Chondrocyte (in vitro differentiated cells): ENCODE measurements around the gene SFT2D1. TPM values are rescaled to one million over a fixed set of nuclear protein-coding genes. Genes with fewer than 3 reads are reported as not detected.

ENCODE experiments used
- DNase-seq: peaks from one replicate; pipeline ENCODE4 v3.0.0; 2021; ENCODE audit warnings: mixed read lengths, low spot score
- H3K27ac Mint-ChIP-seq: one replicate; pipeline ENCODE4 v1.8.0; 2021; ENCODE audit warnings: mild to moderate bottlenecking, moderate library complexity, mixed read lengths; ENCODE audit not compliant: unreplicated experiment
- H3K27me3 Mint-ChIP-seq: 2 replicates; pipeline ENCODE4 v1.8.0; 2021; ENCODE audit warnings: low read depth, mixed read lengths
- H3K36me3 Mint-ChIP-seq: 2 replicates; pipeline ENCODE4 v1.8.0; 2021; ENCODE audit warnings: low read depth, mixed read lengths
- H3K4me1 Mint-ChIP-seq: 2 replicates; pipeline ENCODE4 v1.8.0; 2021; ENCODE audit warnings: low read depth, mild to moderate bottlenecking, mixed read lengths
- H3K4me3 Mint-ChIP-seq: one replicate; pipeline ENCODE4 v1.8.0; 2021; ENCODE audit warnings: mild to moderate bottlenecking, moderate library complexity, mixed read lengths; ENCODE audit not compliant: unreplicated experiment
- H3K9me3 Mint-ChIP-seq: 2 replicates; pipeline ENCODE4 v1.8.0; 2021; ENCODE audit warnings: low read depth, mixed read lengths
- total RNA-seq: library from RNA; stranded (reverse); gene quantifications from 3 replicates; pipeline ENCODE4 v1.2.1, GENCODE V29; 2021
- TF ChIP-seq, protein P1 (sequence below): fragments of 200-600 bp; sonication (generic); IDR thresholded peaks from 2 replicates; pipeline ENCODE4 v1.5.0; 2021; ENCODE audit warnings: antibody characterized with exemption, mild to moderate bottlenecking, moderate library complexity

Gene SFT2D1
- total RNA-seq, 1 donor from 2014 or later = 30.0 TPM

DNA sequence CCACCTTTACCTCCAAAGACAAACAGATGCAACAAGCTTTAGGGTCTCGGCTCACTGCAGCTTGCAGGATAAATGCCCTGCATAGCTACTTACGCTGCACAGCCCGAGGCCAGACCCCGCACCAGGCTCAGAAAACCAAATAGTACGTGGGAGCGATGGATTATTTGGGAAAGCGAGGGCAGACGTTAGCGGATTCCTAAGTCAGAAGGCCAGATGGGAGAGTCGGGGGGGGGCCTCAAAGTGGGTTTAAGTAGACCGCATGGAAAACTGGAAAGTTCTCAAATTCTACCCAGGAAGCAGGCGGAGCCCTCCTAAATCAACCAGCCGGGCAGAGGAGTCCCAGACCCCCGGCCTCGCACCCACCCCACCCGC lies 382 bp downstream of the SFT2D1 start:
- peaks cover 3% of the 10 kb centered on the region for H3K27me3 Mint-ChIP-seq
- DNase-seq = no peak
- H3K4me1 Mint-ChIP-seq = peaks cover 22% of the 10 kb centered on the region
- peak overlapping the region; percentile 88 for H3K27ac Mint-ChIP-seq
- no peaks in the 10 kb centered on the region for H3K36me3 Mint-ChIP-seq
- TF ChIP-seq, protein P1, sequence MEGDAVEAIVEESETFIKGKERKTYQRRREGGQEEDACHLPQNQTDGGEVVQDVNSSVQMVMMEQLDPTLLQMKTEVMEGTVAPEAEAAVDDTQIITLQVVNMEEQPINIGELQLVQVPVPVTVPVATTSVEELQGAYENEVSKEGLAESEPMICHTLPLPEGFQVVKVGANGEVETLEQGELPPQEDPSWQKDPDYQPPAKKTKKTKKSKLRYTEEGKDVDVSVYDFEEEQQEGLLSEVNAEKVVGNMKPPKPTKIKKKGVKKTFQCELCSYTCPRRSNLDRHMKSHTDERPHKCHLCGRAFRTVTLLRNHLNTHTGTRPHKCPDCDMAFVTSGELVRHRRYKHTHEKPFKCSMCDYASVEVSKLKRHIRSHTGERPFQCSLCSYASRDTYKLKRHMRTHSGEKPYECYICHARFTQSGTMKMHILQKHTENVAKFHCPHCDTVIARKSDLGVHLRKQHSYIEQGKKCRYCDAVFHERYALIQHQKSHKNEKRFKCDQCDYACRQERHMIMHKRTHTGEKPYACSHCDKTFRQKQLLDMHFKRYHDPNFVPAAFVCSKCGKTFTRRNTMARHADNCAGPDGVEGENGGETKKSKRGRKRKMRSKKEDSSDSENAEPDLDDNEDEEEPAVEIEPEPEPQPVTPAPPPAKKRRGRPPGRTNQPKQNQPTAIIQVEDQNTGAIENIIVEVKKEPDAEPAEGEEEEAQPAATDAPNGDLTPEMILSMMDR = no peak
- peak overlapping the region; percentile 86 for H3K4me3 Mint-ChIP-seq
- no peaks in the 10 kb centered on the region for H3K9me3 Mint-ChIP-seq

DNA sequence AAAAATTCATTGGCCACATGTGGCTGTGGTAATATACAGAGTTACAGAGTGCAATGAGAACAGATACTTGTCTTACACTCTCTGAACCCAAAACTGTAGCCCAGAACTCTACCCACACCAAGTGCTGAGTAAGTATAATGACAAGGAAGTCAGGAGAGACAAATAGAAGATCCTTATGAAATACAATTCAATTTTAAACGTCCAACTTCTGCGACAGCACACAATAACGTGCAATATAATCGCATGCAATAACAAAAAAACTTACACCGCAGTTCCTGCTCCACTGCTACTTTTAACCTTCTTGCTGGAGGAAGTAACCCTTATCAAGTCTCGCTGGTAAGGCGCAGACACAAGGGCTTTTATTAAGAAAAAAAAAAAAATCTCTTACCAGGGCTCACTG lies 881 bp downstream of the SFT2D1 start:
- TF ChIP-seq, protein P1 = no peak
- Mint-ChIP-seq H3K9me3 (no peaks in the 10 kb centered on the region), H3K4me3 (peak overlapping the region; percentile 86), H3K36me3 (no peaks in the 10 kb centered on the region), H3K4me1 (peaks cover 22% of the 10 kb centered on the region), H3K27me3 (peaks cover 3% of the 10 kb centered on the region), H3K27ac (peak overlapping the region; percentile 88)
- no peak for DNase-seq

DNA sequence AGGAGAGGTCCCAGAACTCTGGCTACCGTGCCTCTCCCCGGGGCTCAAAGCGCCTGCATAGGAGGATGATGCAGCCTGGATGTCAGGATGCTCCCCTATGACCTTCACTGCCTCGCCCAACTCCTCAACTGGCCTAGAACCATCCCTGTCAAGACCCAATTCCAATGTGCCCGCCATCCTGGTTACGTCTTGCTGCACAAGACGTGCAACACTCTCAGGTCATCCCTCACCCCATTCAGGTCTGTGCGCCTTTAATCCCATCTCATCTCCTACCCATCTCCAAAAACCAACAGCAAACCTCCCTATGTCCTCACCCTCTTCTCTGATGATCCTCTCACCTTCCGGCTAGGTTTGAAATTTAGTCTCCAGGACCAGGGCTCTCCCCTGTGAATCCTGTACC lies 3.5 kb downstream of the SFT2D1 start:
- Mint-ChIP-seq H3K27me3 (no peaks in the 10 kb centered on the region), H3K4me3 (no peak overlapping the region), H3K9me3 (no peaks in the 10 kb centered on the region), H3K36me3 (peaks cover 7% of the 10 kb centered on the region), H3K4me1 (peaks cover 20% of the 10 kb centered on the region), H3K27ac (no peak overlapping the region)
- TF ChIP-seq, protein P1 = no peak
- no peak for DNase-seq

DNA sequence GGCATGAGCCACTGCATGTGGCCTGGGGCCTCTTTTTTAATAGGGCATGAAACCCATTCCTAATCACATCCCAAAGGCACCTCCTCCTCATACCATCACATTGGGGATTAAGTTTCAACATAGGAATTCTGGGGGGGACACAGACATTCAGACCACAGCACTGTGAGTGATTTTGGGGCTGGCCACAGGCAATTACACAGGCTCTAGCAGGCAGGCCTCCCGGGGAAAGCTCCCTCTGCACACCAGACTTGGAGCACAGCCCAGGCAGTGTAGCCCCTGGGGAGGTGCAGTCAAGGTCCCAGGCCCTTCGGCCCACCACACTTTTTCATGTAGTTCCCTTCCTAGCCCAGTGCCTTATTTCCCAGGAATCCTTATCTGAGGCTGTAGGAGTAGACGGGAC lies 5.5 kb downstream of the SFT2D1 start:
- Mint-ChIP-seq H3K4me1 (peaks cover 27% of the 10 kb centered on the region), H3K27me3 (no peaks in the 10 kb centered on the region), H3K36me3 (peaks cover 7% of the 10 kb centered on the region), H3K9me3 (no peaks in the 10 kb centered on the region), H3K4me3 (no peak overlapping the region), H3K27ac (no peak overlapping the region)
- TF ChIP-seq, protein P1 = no peak
- no peak for DNase-seq

DNA sequence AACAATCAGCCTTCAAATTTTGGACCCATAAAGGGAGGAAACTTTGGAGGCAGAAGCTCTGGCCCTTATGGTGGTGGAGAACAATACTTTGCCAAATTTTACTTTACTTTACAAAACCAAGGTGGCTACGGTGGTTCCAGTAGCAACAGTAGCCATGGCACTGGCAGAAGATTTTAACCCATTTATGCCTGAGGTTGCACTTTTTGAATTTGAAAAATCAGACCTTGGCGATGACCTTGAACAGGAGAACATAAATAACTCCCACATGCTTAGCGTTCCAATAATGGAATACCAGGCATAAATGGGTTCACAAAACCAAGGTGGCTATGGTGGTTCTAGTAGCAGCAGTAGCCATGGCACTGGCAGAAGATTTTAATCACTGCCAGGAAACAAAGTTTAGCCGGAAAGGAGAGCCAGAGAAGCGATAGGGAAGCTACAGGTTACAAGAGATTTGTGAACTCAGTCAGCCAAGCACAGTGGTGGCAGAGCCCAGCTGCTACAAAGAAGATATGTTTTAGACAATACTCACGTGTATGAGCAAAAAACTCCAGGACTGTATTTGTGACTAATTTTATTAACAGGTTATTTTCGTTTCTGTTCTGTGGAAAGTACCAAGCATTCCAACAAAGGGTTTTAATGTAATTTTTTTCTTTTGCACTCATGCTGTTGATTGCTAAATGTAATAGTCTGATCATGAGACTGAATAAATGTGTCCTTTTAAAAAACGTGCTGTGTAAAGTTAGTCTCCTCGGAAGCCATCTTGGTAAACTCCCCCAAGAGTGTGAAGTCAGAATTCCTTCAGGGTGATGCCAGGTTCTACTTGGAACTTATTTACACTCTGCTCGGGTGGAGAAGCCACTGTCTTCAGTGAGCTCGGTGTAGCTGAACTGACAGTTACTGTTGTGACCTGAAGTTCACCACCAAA lies 6.7 kb downstream of the SFT2D1 start:
- TF ChIP-seq, protein P1 = no peak
- Mint-ChIP-seq H3K9me3 (no peaks in the 10 kb centered on the region), H3K4me1 (peaks cover 24% of the 10 kb centered on the region), H3K36me3 (peaks cover 7% of the 10 kb centered on the region), H3K4me3 (no peak overlapping the region), H3K27ac (no peak overlapping the region), H3K27me3 (no peaks in the 10 kb centered on the region)
- no peak for DNase-seq
